Embryonic facial prominence (tissue), 1 donor: ENCODE measurements around the gene LRRC38.

Source experiments
- DNase-seq: peaks from one replicate; pipeline ENCODE4 v3.0.0-alpha.2; 2016; ENCODE audit errors: extremely low spot score

LRRC38 gene

GRCh38 chr1:13517193-13517812 is 3.5 kb upstream of the LRRC38 start:
- DNase-seq, result no peak

GRCh38 chr1:13516606-13517005 is 2.8 kb upstream of the LRRC38 start:
- DNase-seq, result no peak

GRCh38 chr1:13514821-13515220 is 1.0 kb upstream of the LRRC38 start:
- DNase-seq, result no peak

GRCh38 chr1:13513063-13513894 is 524 bp downstream of the LRRC38 start:
- no peak for DNase-seq

- DNase-seq, result no peak
Measured at GRCh38 chr1:13512472-13512871, 1.3 kb downstream of the LRRC38 start.

GRCh38 chr1:13510499-13510898 is 3.3 kb downstream of the LRRC38 start:
- DNase-seq, result no peak

GRCh38 chr1:13507075-13507474 is 6.7 kb downstream of the LRRC38 start:
- DNase-seq, result no peak

- no peak for DNase-seq
Measured at GRCh38 chr1:13505020-13505419, 8.8 kb downstream of the LRRC38 start.

GRCh38 chr1:13500806-13501205 is 13.0 kb downstream of the LRRC38 start:
- DNase-seq, result no peak

- no peak for DNase-seq
Measured at GRCh38 chr1:13499422-13499821, 14.4 kb downstream of the LRRC38 start.

- DNase-seq, result no peak
Measured at GRCh38 chr1:13498553-13498952, 15.2 kb downstream of the LRRC38 start.

- no peak for DNase-seq
Measured at GRCh38 chr1:13495186-13495585, 18.6 kb downstream of the LRRC38 start.

- no peak for DNase-seq
Measured at GRCh38 chr1:13494712-13495111, 19.1 kb downstream of the LRRC38 start.

- DNase-seq, result no peak
Measured at GRCh38 chr1:13494025-13494424, 19.8 kb downstream of the LRRC38 start.

- DNase-seq, result no peak
Measured at GRCh38 chr1:13492711-13493110, 21.1 kb downstream of the LRRC38 start.

GRCh38 chr1:13487957-13488356 is 25.8 kb downstream of the LRRC38 start:
- no peak for DNase-seq

GRCh38 chr1:13487143-13487868 is 26.5 kb downstream of the LRRC38 start:
- no peak for DNase-seq

GRCh38 chr1:13483946-13484345 is 29.9 kb downstream of the LRRC38 start:
- DNase-seq, result no peak

- no peak for DNase-seq
Measured at GRCh38 chr1:13482600-13482999, 31.2 kb downstream of the LRRC38 start.

GRCh38 chr1:13479171-13479856 is 34.5 kb downstream of the LRRC38 start:
- no peak for DNase-seq

GRCh38 chr1:13478692-13479091 is 35.1 kb downstream of the LRRC38 start:
- no peak for DNase-seq

GRCh38 chr1:13469343-13469742 is 44.5 kb downstream of the LRRC38 start:
- DNase-seq, result no peak
